ENCODE measurements around the gene HSF4.

The HSF4 gene

DNA sequence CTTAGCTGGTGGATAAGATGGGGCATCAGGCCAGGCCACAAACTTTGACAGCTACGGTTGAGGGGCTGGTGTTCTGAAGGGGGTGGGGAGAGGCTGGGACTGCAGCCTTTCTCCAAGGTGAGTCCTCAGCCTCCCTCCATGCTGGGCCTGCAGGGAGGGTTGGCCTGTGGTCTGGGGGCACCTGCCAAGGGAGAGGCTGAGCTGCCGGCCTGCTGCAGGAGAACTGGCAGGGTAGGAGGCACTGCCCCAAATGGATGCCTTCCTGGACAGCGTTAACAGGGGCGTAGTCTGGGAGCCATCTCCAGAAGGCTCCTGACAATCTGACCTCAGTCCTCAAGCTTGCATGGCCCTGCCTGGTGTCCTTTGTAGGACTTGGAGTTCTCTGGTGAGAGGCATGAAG, 39.5 kb downstream of the HSF4 start:
- no peak for FAIRE-seq

DNA sequence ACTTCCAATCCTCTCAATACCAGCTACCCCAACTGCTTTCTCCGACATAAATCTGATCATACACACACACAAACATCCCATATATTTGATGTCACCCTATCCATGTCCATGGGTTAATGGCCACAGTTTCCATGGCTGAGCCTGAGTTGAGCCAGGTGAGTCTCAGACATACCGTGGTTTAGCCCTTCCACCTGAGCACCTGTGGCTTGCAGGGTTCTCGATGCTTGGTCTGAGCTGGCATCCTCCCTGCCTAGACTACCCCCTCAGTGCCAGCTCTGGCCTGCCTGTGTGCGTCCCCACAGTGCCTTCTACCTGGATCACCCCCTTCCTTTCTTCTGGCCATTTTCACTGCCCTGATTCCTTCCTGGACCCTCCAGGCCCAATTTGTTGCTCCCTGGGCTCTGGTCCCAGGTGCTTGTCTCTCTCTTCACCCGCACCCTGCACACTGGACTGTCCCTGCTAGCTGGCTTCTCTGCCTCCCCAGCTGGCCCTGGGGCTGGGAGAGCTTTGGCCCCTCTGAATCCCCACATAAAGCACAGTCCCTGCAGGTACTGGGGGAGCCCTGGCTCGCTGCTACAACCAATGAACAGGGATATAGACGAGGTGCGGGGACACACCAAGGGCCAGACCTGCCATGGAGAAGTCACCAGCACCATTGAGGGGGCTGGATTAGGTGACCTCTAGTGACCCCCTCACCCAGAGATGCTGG, 41.7 kb downstream of the HSF4 start:
- no peak for FAIRE-seq

- no peak for FAIRE-seq
Measured at GRCh38 chr16:67206838-67207248, 42.3 kb downstream of the HSF4 start.

GRCh38 chr16:67207249-67208091, 42.9 kb downstream of the HSF4 start:
- FAIRE-seq = no peak

GRCh38 chr16:67208154-67208896, 43.8 kb downstream of the HSF4 start:
- no peak for FAIRE-seq

DNA sequence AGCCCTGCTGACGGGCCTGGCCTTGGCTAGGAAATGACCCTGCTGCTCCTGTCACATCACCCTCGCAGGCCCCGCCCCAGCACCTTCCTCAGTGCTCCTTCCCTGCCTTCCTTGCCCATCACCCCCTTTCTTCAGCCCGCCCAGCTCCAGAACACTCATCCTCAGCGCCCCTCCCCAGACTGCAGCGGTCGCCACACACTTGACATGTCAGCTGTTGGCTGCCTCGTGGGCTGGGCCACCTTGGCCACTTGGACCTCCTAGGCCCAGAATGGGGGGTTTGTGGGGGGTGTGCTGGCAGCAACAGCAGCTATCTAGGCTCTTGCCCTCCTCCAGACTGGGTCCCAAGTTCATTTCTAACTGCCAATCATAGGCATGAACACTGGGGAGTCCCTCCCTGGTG, 45.0 kb downstream of the HSF4 start:
- FAIRE-seq = no peak

- FAIRE-seq = no peak
Measured at GRCh38 chr16:67210069-67210937, 45.8 kb downstream of the HSF4 start.

DNA sequence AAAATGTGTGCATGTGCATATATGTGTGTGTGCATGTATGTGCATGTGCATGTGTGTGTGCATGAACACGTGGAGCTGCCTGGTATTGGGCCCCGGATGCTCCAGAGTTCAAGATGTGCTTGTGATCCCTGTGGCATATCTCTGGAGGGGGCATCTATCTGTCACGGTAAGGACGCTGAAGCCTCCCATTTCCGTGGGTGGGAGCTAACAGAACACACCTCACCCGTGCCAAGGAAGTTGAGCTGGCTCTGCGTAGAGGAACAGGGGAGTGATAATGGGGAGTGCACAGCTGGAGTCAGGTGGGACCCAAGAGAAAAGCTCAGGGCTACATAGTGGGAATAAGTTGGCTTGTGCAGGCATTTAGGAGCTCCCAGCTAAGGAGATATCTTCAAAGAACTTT, 47.1 kb downstream of the HSF4 start:
- FAIRE-seq = no peak

DNA sequence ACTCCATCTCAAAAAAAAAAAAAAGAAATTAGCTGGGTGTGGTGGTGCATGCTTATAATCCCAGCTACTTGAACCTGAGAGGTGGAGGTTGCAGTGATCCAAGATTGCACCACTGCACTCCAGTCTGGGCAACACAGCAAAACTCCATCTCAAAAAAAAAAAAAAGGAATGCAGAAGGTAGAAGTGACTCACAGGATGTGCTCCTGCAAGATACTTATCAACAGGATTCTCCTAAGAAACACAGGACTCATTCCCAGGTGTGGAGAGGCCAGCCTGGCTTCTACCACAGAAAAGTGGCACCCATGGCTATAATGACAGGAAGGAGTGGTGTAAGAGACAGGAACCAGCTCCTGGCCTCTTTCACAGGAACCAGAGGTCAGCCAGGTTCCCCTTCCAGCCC, 48.2 kb downstream of the HSF4 start:
- FAIRE-seq = no peak

DNA sequence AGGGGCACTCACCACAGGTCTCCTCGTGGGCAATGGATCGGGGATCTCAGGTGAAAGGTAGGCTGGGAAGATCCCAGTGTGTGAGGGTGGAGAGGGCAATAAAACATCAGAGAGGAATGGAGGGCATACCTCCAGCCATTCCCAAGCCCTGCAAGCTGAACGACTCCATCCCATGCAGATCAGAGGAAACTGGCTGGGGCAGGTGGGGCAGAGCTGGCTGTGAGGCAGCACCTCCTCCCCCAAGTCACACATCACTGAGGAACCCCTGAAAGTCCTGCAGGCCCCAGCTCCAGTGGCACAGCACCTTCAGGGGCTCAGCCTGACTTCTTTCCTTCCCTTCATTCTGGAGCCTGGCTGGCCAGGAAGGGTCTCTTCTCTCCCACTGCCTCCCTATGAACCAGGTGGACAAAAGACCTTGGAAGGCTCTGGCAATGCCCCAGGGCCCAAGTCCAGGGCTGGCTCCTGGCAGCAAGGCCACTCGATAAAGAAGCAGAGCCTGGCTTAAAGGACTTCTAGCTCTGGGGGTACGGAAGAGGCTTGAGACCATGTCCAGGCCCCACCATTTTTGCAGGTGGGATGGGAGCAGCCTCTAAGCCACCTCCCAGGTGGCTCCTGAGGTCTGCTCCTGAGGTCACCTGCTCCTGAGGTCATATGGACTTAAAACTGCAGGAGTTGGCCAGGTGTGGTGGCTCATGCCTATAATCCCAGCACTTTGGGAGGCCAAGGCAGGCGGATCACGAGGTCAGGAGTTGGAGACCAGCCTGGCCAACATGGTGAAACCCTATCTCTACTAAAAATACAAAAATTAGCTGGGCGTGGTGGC, 48.9 kb downstream of the HSF4 start:
- FAIRE-seq = no peak

DNA sequence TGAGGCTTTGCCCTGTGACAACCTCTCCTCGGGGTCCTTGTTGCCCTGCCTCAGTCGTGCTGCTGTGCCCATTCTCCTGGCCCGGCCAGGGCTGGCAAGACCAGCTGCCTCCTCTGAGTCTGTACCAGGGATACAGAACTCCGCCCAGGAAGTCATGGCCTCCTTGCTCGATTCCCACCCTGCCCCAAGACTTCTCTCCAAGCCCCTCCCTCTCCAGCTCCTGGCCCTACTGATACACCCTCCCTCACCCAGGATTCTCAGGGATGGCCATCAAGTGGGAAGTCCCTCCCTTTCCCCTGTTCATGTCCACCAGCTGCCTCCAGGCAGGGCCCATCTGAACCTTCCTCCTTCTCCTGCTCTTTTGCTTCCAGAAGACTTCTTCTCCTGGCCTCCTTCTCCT, 51.2 kb downstream of the HSF4 start:
- FAIRE-seq = no peak

- no peak for FAIRE-seq
Measured at GRCh38 chr16:67216612-67217490, 52.3 kb downstream of the HSF4 start.

All from A204.1 (cell line).